WTC11 (cell line): Measurements from ENCODE around the gene AGPAT4. TPM values are rescaled to one million over a fixed set of nuclear protein-coding genes. Genes with fewer than 3 reads are reported as not detected.

Experiments used
- ATAC-seq: fragments of 200-7000 bp; cut with Tn5 transposase; 2 replicates; pipeline ENCODE4 v1.10.0; 2021; ENCODE audit warnings: mild to moderate bottlenecking, moderate library complexity
- CTCF ChIA-PET: fragments of 300-600 bp; sonication (Branson Sonifier 250); formaldehyde crosslinking; loops from one replicate; lab custom pipeline; 2021; ENCODE audit warnings: antibody characterized with exemption; lab: Charles Lee
- POLR2A ChIA-PET: fragments of 350-600 bp; sonication (Branson Sonifier 250); formaldehyde crosslinking; loops from one replicate; lab custom pipeline; 2021; ENCODE audit warnings: antibody characterized with exemption; lab: Charles Lee
- DNase-seq: peaks from one replicate; pipeline ENCODE4 v3.0.0; 2021; ENCODE audit warnings: low spot score
- H3K27ac Mint-ChIP-seq: 2 replicates; pipeline ENCODE4 v1.8.0; 2021; ENCODE audit warnings: mixed read lengths
- H3K27me3 Mint-ChIP-seq: 2 replicates; pipeline ENCODE4 v1.8.0; 2021; ENCODE audit warnings: low read depth, mild to moderate bottlenecking, moderate library complexity, mixed read lengths
- H3K36me3 Mint-ChIP-seq: 2 replicates; pipeline ENCODE4 v1.8.0; 2021; ENCODE audit warnings: mixed read lengths
- H3K4me1 Mint-ChIP-seq: 2 replicates; pipeline ENCODE4 v1.8.0; 2022; ENCODE audit warnings: mixed read lengths
- H3K4me3 Mint-ChIP-seq: 2 replicates; pipeline ENCODE4 v1.8.0; 2021; ENCODE audit warnings: mild to moderate bottlenecking, moderate library complexity, mixed read lengths
- H3K9me3 Mint-ChIP-seq: 2 replicates; pipeline ENCODE4 v1.8.0; 2021; ENCODE audit warnings: mixed read lengths
- ELF4 ChIP-seq: sonication (generic); formaldehyde crosslinking; IDR thresholded peaks from 2 replicates; pipeline ENCODE4 v1.8.1; 2022; ENCODE audit warnings: low read depth, mild to moderate bottlenecking, moderate library complexity, missing genetic modification reagents
- FOXJ3 ChIP-seq: sonication (generic); formaldehyde crosslinking; IDR thresholded peaks from 2 replicates; pipeline ENCODE4 v1.9.0; 2021; ENCODE audit warnings: missing genetic modification reagents, mild to moderate bottlenecking, borderline replicate concordance
- HMGA2 ChIP-seq: fragments of 250-450 bp; sonication (Bioruptor Pico); IDR thresholded peaks from 2 replicates; pipeline ENCODE4 v1.4.0; 2021; ENCODE audit warnings: mild to moderate bottlenecking, moderate library complexity
- IRF2 ChIP-seq: sonication (generic); formaldehyde crosslinking; IDR thresholded peaks from 2 replicates; pipeline ENCODE4 v1.8.0; 2022; ENCODE audit warnings: low read depth, missing genetic modification reagents, borderline replicate concordance
- NFE2L1 ChIP-seq: sonication (generic); formaldehyde crosslinking; IDR thresholded peaks from 2 replicates; pipeline ENCODE4 v1.8.1; 2023; ENCODE audit warnings: missing genetic modification reagents
- NR1H2 ChIP-seq: sonication (generic); formaldehyde crosslinking; IDR thresholded peaks from 2 replicates; pipeline ENCODE4 v1.9.0; 2021; ENCODE audit warnings: mild to moderate bottlenecking, moderate library complexity, missing genetic modification reagents
- RELA ChIP-seq: sonication (generic); formaldehyde crosslinking; IDR thresholded peaks from 2 replicates; pipeline ENCODE4 v1.8.1; 2022; ENCODE audit warnings: missing genetic modification reagents, mild to moderate bottlenecking, borderline replicate concordance
- SMAD4 ChIP-seq: sonication (generic); formaldehyde crosslinking; IDR thresholded peaks from 2 replicates; pipeline ENCODE4 v1.8.0; 2022; ENCODE audit warnings: mild to moderate bottlenecking, missing genetic modification reagents
- ZNF121 ChIP-seq: sonication (generic); formaldehyde crosslinking; IDR thresholded peaks from 2 replicates; pipeline ENCODE4 v1.8.0; 2023; ENCODE audit warnings: missing genetic modification reagents
- ZNF219 ChIP-seq: sonication (generic); formaldehyde crosslinking; IDR thresholded peaks from 2 replicates; pipeline ENCODE4 v1.8.0; 2023; ENCODE audit warnings: missing genetic modification reagents, mild to moderate bottlenecking, borderline replicate concordance
- ZNF416 ChIP-seq: fragments of 250-450 bp; sonication (Bioruptor Pico); IDR thresholded peaks from 2 replicates; pipeline ENCODE4 v1.9.0; 2021; ENCODE audit warnings: mild to moderate bottlenecking, inconsistent platforms
- total RNA-seq: library from RNA; stranded (reverse); gene quantifications from 3 replicates; pipeline ENCODE4 v1.2.3, GENCODE V29; 2021
- TF ChIP-seq, protein P1 (sequence below): fragments of 250-450 bp; sonication (Bioruptor Pico); IDR thresholded peaks from 2 replicates; pipeline ENCODE4 v1.9.0; 2021; ENCODE audit warnings: mild to moderate bottlenecking
- TF ChIP-seq, protein P2 (sequence below): sonication (generic); formaldehyde crosslinking; IDR thresholded peaks from 2 replicates; pipeline ENCODE4 v1.8.0; 2023; ENCODE audit warnings: missing genetic modification reagents, mild to moderate bottlenecking, borderline replicate concordance
- TF ChIP-seq, protein P3 (sequence below): fragments of 250-450 bp; sonication (Bioruptor Pico); IDR thresholded peaks from 2 replicates; pipeline ENCODE4 v1.9.0; 2021; ENCODE audit warnings: mild to moderate bottlenecking
- TF ChIP-seq, protein P4 (sequence below): sonication (generic); formaldehyde crosslinking; IDR thresholded peaks from 2 replicates; pipeline ENCODE4 v1.8.1; 2023; ENCODE audit warnings: mild to moderate bottlenecking, moderate library complexity, missing genetic modification reagents
- TF ChIP-seq, protein P5 (sequence below): fragments of 200-600 bp; IDR thresholded peaks from 2 replicates; pipeline ENCODE4 v1.8.0; 2022; ENCODE audit warnings: antibody characterized with exemption
- TF ChIP-seq, protein P6 (sequence below): sonication (generic); formaldehyde crosslinking; IDR thresholded peaks from 2 replicates; pipeline ENCODE4 v1.8.1; 2023; ENCODE audit warnings: mild to moderate bottlenecking, missing genetic modification reagents, moderate library complexity
- TF ChIP-seq, protein P7 (sequence below): sonication (generic); formaldehyde crosslinking; conservative IDR thresholded peaks from 2 replicates; pipeline ENCODE4 v1.8.1; 2022; ENCODE audit warnings: mild to moderate bottlenecking, missing genetic modification reagents

AGPAT4 gene
- total RNA-seq, 1 experiment from 2014 or later, result 19.7 TPM

DNA sequence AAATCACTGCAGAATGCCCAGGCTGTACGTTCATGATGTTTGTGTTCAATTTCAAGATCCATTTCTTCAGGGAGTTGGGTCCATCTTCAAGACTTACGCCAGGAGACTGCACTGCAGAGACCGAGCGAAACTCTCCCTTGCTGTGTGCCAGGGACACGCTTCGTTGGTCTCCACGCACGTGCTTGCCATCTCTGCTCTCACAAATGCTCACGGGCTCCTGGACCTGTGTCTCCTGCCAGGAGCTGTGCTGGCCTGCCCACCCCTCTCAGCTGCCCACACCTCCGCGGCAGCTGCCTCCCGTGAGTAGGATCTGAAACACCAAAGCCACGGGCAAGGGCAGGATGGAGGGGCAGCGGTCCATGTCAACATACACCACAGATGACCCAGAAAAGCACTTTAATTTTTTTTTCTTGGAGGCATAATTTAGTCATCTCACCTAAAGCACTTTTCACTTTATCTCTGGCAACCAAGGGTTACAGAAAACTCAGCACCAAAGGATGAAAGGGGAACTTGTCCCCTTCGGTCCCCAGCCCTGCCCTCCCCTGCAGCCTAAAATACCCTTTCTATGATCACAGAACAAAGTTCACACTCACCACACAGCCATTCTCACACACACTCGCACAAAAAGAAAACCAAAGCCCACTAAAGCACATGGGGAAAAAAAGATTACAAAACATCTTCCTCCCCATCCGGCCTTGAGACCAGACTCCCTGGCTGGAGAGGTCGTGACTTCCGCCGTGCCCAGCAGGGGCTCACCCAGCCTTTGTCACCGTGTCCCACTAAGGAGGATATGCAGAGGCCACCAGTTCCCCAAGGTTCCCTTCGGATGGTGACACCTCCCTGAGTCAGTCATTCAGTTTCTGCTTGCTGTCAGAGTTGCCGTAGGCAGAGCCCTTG is 137.9 kb downstream of the AGPAT4 start:
- Mint-ChIP-seq H3K9me3 (no peaks in the 10 kb centered on the region), H3K27me3 (no peaks in the 10 kb centered on the region), H3K36me3 (peaks cover 28% of the 10 kb centered on the region), H3K4me3 (no peak overlapping the region), H3K27ac (peak overlapping the region; percentile 3; the same call in 1 of the 2 replicates), H3K4me1 (peaks cover 12% of the 10 kb centered on the region)
- DNase-seq, result no peak
- POLR2A ChIA-PET, result no interaction called here
- TF ChIP-seq RELA (no peak), IRF2 (CRISPR knock-in tag) (no peak), NFE2L1 (CRISPR knock-in tag) (no peak), SMAD4 (CRISPR knock-in tag) (no peak), FOXJ3 (CRISPR knock-in tag) (no peak), ELF4 (CRISPR knock-in tag) (no peak), ZNF121 (CRISPR knock-in tag) (no peak), NR1H2 (CRISPR knock-in tag) (no peak), ZNF219 (CRISPR knock-in tag) (no peak), ZNF416 (CRISPR knock-in tag) (no peak), HMGA2 (CRISPR knock-in tag) (no peak)
- TF ChIP-seq, protein P1, sequence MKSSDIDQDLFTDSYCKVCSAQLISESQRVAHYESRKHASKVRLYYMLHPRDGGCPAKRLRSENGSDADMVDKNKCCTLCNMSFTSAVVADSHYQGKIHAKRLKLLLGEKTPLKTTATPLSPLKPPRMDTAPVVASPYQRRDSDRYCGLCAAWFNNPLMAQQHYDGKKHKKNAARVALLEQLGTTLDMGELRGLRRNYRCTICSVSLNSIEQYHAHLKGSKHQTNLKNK (CRISPR knock-in tag), result no peak
- TF ChIP-seq, protein P2, sequence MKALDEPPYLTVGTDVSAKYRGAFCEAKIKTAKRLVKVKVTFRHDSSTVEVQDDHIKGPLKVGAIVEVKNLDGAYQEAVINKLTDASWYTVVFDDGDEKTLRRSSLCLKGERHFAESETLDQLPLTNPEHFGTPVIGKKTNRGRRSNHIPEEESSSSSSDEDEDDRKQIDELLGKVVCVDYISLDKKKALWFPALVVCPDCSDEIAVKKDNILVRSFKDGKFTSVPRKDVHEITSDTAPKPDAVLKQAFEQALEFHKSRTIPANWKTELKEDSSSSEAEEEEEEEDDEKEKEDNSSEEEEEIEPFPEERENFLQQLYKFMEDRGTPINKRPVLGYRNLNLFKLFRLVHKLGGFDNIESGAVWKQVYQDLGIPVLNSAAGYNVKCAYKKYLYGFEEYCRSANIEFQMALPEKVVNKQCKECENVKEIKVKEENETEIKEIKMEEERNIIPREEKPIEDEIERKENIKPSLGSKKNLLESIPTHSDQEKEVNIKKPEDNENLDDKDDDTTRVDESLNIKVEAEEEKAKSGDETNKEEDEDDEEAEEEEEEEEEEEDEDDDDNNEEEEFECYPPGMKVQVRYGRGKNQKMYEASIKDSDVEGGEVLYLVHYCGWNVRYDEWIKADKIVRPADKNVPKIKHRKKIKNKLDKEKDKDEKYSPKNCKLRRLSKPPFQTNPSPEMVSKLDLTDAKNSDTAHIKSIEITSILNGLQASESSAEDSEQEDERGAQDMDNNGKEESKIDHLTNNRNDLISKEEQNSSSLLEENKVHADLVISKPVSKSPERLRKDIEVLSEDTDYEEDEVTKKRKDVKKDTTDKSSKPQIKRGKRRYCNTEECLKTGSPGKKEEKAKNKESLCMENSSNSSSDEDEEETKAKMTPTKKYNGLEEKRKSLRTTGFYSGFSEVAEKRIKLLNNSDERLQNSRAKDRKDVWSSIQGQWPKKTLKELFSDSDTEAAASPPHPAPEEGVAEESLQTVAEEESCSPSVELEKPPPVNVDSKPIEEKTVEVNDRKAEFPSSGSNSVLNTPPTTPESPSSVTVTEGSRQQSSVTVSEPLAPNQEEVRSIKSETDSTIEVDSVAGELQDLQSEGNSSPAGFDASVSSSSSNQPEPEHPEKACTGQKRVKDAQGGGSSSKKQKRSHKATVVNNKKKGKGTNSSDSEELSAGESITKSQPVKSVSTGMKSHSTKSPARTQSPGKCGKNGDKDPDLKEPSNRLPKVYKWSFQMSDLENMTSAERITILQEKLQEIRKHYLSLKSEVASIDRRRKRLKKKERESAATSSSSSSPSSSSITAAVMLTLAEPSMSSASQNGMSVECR (CRISPR knock-in tag), result no peak
- TF ChIP-seq, protein P3, sequence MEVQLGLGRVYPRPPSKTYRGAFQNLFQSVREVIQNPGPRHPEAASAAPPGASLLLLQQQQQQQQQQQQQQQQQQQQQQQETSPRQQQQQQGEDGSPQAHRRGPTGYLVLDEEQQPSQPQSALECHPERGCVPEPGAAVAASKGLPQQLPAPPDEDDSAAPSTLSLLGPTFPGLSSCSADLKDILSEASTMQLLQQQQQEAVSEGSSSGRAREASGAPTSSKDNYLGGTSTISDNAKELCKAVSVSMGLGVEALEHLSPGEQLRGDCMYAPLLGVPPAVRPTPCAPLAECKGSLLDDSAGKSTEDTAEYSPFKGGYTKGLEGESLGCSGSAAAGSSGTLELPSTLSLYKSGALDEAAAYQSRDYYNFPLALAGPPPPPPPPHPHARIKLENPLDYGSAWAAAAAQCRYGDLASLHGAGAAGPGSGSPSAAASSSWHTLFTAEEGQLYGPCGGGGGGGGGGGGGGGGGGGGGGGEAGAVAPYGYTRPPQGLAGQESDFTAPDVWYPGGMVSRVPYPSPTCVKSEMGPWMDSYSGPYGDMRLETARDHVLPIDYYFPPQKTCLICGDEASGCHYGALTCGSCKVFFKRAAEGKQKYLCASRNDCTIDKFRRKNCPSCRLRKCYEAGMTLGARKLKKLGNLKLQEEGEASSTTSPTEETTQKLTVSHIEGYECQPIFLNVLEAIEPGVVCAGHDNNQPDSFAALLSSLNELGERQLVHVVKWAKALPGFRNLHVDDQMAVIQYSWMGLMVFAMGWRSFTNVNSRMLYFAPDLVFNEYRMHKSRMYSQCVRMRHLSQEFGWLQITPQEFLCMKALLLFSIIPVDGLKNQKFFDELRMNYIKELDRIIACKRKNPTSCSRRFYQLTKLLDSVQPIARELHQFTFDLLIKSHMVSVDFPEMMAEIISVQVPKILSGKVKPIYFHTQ, result no peak
- TF ChIP-seq, protein P4, sequence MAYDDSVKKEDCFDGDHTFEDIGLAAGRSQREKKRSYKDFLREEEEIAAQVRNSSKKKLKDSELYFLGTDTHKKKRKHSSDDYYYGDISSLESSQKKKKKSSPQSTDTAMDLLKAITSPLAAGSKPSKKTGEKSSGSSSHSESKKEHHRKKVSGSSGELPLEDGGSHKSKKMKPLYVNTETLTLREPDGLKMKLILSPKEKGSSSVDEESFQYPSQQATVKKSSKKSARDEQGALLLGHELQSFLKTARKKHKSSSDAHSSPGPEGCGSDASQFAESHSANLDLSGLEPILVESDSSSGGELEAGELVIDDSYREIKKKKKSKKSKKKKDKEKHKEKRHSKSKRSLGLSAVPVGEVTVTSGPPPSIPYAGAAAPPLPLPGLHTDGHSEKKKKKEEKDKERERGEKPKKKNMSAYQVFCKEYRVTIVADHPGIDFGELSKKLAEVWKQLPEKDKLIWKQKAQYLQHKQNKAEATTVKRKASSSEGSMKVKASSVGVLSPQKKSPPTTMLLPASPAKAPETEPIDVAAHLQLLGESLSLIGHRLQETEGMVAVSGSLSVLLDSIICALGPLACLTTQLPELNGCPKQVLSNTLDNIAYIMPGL (CRISPR knock-in tag), result no peak
- TF ChIP-seq, protein P5, sequence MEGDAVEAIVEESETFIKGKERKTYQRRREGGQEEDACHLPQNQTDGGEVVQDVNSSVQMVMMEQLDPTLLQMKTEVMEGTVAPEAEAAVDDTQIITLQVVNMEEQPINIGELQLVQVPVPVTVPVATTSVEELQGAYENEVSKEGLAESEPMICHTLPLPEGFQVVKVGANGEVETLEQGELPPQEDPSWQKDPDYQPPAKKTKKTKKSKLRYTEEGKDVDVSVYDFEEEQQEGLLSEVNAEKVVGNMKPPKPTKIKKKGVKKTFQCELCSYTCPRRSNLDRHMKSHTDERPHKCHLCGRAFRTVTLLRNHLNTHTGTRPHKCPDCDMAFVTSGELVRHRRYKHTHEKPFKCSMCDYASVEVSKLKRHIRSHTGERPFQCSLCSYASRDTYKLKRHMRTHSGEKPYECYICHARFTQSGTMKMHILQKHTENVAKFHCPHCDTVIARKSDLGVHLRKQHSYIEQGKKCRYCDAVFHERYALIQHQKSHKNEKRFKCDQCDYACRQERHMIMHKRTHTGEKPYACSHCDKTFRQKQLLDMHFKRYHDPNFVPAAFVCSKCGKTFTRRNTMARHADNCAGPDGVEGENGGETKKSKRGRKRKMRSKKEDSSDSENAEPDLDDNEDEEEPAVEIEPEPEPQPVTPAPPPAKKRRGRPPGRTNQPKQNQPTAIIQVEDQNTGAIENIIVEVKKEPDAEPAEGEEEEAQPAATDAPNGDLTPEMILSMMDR, result no peak
- TF ChIP-seq, protein P6, sequence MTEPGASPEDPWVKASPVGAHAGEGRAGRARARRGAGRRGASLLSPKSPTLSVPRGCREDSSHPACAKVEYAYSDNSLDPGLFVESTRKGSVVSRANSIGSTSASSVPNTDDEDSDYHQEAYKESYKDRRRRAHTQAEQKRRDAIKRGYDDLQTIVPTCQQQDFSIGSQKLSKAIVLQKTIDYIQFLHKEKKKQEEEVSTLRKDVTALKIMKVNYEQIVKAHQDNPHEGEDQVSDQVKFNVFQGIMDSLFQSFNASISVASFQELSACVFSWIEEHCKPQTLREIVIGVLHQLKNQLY (CRISPR knock-in tag), result no peak
- TF ChIP-seq, protein P7, sequence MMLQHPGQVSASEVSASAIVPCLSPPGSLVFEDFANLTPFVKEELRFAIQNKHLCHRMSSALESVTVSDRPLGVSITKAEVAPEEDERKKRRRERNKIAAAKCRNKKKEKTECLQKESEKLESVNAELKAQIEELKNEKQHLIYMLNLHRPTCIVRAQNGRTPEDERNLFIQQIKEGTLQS (CRISPR knock-in tag), result no peak
- no peak for ATAC-seq
- CTCF ChIA-PET, result interaction anchor here (1.2 to 1.9 kb wide), 3 partner anchors 34 to 235 kb away, joined by 3 to 7 read pairs (median 5); no protein-coding TSS in a partner anchor
